Epithelial cell of proximal tubule (primary cell): ENCODE data around the gene OR5B12. TPM values are rescaled to one million over a fixed set of nuclear protein-coding genes. Genes with fewer than 3 reads are reported as not detected.
"Not testable (repeated sequence)": the region's sequence is repeated elsewhere in the genome, so short reads cannot be mapped to it uniquely, and the experiment has no call there.

Source experiments
- DNase-seq: peaks from one replicate; pipeline ENCODE4 v3.0.0-alpha.2; 2011; ENCODE audit warnings: low read depth
- H3K4me3 ChIP-seq: 2 replicates; pipeline ENCODE4 v1.5.1; 2011; ENCODE audit warnings: low read depth, mild to moderate bottlenecking, low read length
- CTCF ChIP-seq: conservative IDR thresholded peaks from 2 replicates; pipeline ENCODE4 v1.5.1; 2012; ENCODE audit warnings: low read depth, mild to moderate bottlenecking, low read length
- total RNA-seq: library from RNA; depleted of rRNA; stranded (reverse); fragments of >200 nt; gene quantifications from 2 replicates; pipeline ENCODE4 v1.2.3, GENCODE V29; 2015

Gene OR5B12
- total RNA-seq, 1 donor from 2014 or later = not detected

- no peak within 1 kb of the TSS for H3K4me3 ChIP-seq
- no peak for TF ChIP-seq CTCF
Observed at GRCh38 chr11:58428021-58428420, 14.0 kb downstream of the OR5B12 start, which contains the start of gene OR5B2. Gene OR5B2 (minus strand): TSS chr11:58428121. CDS start chr11:58423261, 4,860 bp downstream.

DNA sequence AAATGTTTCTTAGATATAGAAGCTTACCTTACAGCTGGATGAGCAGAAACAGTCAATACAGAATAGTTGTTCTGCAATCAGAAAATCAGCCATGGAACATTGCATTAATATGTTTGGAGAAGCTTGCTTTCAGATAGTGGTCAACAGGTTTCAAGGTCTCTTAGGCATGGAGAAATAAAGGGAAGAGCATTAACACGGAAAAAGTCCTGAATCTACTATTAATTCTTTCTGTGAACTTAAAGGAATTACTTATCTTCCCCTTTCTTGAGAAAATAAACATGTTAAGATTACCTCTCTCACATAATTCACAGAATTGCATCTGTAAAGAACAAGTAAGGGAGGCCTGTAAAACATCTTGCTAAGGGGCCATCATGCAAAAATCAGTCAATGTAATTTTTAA is 35.3 kb downstream of the OR5B12 start, which contains the start of gene OR5B3:
OR5B3 (minus strand) TSS at position 101 of the 400 bp plus-strand sequence. CDS start 3,465 bp downstream, outside the sequence.
- no peak for DNase-seq
- no peak for TF ChIP-seq CTCF
- no peak within 1 kb of the TSS for H3K4me3 ChIP-seq

More at GRCh38 chr11:58428021-58428420, 14.0 kb downstream of the OR5B12 start, which contains the start of gene OR5B2:
- DNase-seq = no peak

DNA sequence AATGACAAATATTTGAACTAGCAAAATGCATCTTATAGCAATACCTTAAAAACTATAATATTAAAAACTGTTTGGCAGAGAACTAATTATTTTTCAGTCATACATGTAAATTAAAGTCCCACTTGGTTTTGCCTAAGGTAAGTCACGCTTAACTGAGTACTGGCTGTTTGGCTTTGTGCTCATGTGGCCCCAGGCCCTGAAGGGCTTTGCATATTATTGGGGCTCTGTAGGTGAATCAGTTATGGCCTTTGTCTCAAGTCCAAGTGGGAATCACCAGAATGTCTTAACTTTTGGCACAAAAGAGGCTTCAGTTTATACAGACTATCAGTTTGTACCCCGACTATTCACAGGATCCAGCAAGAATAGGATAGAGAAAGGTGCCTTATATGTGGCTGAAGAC is 42.4 kb downstream of the OR5B12 start:
- H3K4me3 ChIP-seq, DNase-seq: not testable (repeated sequence)

DNA sequence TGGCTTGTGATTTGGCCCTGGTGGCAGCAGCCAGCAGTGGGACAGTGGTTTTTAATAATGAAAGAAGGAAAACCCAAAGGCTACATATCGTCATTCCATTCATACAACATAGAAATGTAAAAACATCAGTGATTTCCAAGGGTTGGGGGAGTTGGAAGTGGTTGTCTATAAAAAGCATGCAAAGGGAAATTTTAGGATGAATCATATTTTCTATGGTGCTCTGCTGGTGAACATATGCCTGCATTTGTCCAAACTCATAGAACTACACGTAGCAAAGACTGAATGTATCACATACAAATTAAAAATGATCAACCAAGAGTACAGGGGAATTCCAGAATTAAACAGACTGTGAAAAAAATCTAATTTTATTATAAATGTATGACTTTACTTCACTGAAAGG is 46.5 kb downstream of the OR5B12 start:
- DNase-seq = no peak
- TF ChIP-seq CTCF = no peak

GRCh38 chr11:58394195-58394594 is 47.8 kb downstream of the OR5B12 start:
- DNase-seq = peak; percentile 1
- H3K4me3 ChIP-seq = no peak overlapping the region
- no peak for TF ChIP-seq CTCF

More for the DNA sequence above, 46.5 kb downstream of the OR5B12 start:
- H3K4me3 ChIP-seq = no peak overlapping the region

- no peak overlapping the region for H3K4me3 ChIP-seq
- DNase-seq = no peak
- no peak for TF ChIP-seq CTCF
Observed at GRCh38 chr11:58392746-58393145, 49.3 kb downstream of the OR5B12 start.

GRCh38 chr11:58391879-58392278 is 50.2 kb downstream of the OR5B12 start:
- DNase-seq = no peak
- TF ChIP-seq CTCF = no peak
- H3K4me3 ChIP-seq = no peak overlapping the region

- no peak overlapping the region for H3K4me3 ChIP-seq
- TF ChIP-seq CTCF = no peak
- no peak for DNase-seq
Observed at GRCh38 chr11:58390551-58391063, 51.4 kb downstream of the OR5B12 start.
